HG03139 (cell line): ENCODE data around the gene HOTAIR.

Experiments used
- ATAC-seq: cut with Tn5 transposase; IDR thresholded peaks from one replicate; pipeline ENCODE4 v1.9.1; 2021; ENCODE audit not compliant: unreplicated experiment

Gene HOTAIR

DNA sequence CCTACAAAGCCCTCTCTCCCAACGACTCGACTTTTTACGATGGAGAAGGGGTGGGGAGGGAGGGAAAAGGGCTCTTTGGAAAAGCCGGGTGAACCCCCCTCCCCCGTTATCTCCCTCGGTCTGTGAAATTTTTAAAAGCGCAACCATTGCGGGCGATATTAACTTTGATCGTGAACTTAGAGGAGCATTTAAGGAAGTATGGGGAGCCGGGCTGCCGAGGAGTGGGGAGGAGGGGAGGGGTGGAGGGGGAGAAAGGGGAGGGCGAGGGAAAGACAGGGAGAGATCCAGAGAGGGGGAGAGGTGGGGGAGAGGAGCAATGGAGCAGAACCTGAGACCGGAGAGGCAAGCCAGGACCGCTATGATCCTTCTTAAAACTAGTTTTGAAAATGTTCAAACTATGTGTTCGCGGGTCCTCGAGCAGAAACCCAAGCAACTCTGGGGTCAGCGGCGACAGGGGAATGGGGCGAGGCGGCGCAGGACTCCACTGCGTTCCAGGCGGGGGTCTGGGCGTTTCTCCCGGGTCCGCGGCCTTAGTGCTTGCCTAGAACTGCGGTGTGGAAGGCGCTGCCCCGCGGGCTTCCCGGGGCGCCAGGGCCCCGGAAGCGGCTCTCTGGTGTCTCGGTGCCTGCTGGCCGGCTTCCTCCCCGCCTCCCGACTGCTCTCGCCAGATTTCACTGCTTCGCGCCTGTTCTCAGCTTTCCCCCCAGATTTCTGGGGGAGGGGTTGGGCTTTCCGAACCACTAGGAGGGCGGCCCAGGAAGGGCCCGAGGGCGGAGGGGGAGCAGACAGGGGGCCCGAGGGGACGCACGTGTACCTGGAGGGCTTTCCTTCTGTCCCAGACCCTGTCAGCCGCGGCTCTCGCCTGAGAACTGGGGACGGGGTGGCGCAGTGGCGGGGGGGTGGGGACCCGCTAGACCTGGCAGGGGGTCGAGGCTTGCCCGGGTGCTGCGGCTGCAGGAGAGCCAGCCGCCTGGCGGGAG, at the start of gene HOTAIR:
Gene HOTAIR (minus strand): TSS at position 871 of the 980 bp plus-strand sequence.
- ATAC-seq = no peak

DNA sequence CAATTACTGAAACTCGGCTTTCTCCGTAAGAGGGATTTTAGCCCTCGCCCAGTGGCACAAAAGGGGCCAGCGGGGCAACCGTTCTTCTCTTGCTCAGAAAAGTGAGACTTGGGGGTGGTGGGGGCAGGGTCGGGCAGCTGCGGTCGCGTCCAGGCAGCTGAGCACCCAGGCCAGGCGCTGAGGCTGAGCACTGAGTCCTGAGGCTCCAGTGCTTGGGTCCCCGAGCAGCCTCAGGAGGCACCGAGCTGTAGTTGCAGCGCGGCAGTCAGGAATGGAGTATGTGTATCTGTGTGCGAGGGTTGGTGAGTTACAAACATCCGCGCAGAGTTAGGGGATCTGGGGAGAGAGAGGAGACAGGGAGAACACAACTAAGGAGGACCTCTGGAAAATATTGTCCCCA, 49.4 kb upstream of the HOTAIR start:
- ATAC-seq = no peak

DNA sequence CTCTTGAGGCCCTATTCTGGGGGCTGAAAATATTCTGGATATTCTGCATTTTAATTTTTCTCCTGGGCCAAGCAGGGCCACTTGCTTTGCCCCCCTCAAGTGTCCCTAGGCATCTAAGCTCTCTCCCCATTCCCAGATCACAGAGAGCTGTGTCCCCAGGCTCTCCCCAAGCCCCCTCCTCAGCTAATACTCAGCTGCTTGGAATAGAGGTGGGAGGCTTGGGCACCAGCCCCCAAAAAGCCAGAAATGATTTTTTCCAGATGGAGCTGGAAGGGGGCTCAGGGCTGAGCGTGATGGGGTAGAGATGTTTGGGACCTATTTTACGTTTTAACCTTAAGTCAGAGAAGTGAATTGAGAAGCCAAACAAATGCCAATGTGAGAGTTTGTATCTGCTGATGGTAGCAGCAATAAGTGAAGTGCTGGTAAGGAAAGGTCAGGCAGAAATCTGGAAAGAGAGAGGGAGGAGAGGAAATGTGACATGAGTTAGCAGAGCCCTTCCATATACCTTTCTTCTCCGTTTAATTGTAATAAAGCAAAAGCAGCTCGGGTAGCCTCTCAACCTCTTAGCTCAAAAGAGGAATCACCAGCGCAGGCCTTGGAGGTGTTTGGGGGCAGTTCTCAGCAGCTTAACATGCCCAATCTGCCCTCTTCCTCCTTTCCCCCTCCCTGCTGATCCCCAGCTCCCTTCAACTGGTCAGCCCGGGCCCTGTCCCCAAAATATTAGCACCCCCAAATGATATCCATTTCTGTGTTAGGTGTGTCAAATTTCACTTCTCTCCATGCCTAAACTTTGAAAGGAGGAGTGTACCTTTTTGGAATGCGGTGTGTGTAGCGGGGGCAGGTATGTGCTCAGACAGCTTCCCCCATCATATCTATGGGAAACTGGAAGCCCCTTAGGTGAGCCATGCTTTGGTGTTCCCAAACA, 48.5 kb upstream of the HOTAIR start:
- ATAC-seq = no peak

DNA sequence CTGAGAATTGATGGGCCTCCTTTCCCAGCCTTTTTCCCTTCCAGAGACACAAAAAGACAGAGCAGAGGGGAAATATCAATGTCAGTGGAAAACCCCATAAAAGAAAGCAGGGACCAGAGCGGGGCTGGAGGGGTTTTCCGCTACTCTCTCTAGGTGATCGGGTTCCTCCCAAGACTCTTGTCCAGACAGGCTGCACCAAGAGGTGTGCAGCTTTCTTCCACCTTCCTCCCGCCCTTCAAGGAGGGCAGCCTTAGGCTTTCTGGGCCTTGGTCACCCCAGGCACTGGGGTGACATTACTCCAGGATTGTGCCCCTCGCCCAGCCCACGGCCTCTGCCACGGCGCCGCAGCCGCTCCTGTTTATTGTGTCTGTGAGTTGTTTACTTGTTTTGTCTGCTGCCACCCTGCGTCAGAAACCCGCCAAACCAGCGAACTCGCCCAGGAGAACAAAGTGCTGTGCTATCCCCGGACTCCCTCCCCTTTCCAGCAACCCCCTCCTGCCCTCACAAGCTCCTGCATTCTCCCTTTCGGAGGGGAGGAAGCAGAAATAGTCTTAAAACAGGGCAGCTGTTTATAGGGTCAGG, 46.8 kb upstream of the HOTAIR start:
- ATAC-seq = no peak

DNA sequence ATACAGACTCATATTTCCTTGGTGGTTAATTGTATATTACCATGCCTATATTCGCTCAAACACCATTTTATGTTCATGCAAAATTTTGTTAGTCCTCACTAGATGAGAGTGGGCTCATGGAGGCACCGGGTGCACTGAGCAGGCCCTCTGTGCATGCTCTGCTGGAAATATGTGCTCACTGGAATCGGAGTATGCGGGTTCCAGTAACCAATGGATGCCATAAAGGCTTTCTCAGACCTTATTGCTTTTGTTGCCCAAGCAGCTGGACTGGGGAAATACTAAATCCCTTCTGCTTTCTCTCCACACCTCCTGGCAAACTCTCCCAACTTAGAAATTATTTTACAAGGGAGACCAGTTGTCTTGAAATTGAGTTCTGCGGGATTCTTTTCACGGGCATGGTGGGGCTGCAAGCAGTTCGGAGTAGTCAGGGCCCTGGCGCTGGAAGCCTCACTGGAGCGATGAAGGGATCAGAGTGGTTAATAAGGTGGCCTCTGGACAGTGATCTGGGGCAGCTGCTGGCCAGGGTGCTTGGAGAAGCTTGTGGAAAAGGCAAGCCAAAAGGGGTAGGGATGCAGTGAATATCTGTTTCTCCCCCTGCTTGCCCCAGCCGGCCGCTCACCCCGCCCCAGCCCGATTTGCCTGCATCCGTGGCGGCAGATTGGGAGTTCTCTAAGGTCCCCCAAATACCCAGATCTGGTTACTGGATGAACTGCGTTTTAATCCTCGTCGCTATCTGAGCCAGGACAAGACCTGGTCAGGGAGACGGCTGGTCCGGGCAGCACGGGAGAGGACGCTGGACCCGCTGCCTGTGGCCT, 46.0 kb upstream of the HOTAIR start:
- ATAC-seq = no peak

- ATAC-seq = no peak
Measured at GRCh38 chr12:54019924-54020590, 45.3 kb upstream of the HOTAIR start.

- ATAC-seq = no peak
Measured at GRCh38 chr12:54019091-54019811, 44.5 kb upstream of the HOTAIR start.

- ATAC-seq = no peak
Measured at GRCh38 chr12:54018468-54018984, 43.8 kb upstream of the HOTAIR start.

DNA sequence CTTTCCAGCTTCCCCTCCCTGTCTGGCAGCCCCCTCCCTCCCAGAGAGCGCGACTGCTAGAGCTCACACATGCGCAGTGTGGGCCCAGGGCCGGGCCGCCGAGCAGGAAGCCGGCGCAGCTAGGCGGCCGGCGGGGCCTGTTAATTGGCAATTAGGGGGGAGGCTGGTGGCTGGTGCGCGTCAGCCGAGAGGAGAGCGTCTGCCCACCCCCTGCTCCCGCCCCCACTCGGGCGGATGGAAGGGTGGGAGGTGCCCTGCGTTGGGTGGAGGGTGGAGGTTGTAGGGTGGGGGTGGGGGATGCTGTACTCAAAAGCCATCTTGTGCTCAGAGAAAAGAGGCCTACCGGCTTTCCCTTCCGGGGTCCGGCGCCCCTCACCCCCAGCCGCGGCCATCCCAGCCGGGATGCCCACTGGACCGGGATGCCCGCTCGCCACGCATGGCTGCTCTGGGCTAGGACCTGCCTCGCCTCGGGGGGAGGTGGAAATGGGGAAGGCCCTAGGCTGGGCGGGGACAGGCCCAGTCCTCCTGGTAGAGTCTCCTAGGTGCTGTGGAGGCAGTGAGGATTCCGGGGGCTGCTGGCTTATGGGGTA, 43.2 kb upstream of the HOTAIR start:
- peak; percentile 66 for ATAC-seq

DNA sequence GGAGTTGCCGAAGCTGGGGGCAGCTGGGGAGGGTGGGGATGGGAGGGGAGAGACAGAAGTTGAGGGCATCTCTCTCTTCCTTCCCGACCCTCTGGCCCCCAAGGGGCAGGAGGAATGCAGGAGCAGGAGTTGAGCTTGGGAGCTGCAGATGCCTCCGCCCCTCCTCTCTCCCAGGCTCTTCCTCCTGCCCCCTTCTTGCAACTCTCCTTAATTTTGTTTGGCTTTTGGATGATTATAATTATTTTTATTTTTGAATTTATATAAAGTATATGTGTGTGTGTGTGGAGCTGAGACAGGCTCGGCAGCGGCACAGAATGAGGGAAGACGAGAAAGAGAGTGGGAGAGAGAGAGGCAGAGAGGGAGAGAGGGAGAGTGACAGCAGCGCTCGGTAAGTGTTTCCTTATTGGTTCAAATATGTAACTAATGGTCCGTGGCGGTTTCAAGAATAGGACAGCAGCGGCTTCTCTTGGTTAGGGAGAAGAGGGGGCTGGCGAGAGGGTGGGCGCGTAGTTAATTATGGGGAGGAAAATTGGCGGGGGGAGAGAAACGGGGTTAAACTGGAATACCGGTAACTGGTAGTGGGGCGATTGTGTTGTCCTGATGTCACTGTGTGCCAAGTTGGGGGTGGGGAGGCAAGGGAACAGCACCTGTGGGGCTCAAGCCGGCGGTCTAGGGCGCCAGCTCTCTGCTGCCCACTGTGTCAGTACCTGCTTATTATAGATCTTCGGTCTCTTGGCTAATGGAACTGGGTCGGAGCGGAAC, 42.5 kb upstream of the HOTAIR start:
- ATAC-seq = peak; percentile 14

DNA sequence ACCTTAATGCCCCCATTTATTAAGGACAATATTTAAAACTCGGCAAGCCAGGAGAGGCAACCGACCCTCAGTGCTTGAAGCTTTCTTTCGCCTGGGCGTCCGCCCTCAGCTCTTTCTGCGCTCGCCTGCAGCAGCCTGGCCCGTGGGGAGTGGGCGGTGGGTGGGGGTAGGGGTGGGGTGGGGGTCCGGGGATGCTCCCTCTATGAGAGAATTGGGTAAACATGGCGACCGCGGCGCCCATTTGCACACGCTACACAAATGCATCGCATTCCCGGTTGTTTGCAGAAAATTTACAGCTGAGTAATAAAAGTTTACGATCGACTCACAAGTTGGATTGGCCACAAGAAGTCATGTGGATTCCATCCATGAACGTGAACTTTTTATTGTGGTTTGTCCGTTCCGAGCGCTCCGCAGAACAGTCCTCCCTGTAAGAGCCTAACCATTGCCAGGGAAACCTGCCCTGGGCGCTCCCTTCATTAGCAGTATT, 41.8 kb upstream of the HOTAIR start:
- no peak for ATAC-seq

DNA sequence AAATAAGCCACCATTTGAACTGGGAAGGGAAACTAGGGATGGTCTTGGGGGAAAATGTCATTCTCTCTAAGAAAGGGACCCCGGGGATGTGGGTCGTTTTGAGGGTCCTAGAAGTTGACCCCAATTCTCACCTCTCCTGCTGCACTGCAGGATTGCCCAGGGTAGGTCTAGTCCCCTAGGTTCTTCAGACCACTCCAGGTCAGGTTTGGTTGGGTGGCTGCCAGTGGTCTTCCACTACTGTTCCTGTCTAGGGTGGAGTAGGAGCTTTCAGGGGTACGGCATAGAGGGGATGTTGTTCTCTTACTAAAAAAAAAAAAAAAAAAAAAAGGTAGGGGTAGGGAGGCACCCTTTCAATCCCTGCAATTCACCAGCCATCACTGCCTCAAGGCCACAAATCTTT, 41.3 kb upstream of the HOTAIR start:
- ATAC-seq = no peak

- ATAC-seq = no peak
Measured at GRCh38 chr12:54015018-54015931, 40.5 kb upstream of the HOTAIR start.

DNA sequence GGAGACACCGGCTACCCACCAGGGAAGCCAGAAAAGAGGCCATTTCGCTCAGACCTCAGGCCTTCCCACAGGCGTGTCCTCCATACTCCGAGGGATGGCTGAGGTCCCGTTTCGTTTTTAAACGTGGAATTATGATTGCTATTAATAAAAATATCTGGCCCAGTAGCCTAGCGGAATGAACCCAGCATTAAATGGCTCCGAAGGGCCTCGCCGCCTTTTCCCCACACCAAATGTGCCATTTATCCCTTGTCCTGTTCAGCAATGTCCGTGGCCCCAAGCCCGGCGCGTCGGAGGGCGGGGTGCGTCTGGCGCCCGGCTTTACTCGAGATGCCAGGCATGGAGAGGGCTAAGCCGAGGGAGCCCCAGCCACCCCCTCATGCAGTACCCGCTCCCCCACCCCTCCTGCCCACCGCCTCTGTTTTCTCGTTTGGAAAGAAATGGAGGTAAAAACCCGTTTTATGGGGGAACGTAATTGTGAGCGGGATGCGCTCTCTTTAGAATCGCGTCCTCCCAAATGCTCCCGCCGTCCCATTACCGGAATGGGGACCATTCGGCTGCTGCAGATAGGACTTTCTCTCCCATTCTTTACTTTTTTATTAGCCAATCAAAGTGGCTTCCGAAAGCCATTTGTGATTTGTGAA, 39.7 kb upstream of the HOTAIR start:
- no peak for ATAC-seq

DNA sequence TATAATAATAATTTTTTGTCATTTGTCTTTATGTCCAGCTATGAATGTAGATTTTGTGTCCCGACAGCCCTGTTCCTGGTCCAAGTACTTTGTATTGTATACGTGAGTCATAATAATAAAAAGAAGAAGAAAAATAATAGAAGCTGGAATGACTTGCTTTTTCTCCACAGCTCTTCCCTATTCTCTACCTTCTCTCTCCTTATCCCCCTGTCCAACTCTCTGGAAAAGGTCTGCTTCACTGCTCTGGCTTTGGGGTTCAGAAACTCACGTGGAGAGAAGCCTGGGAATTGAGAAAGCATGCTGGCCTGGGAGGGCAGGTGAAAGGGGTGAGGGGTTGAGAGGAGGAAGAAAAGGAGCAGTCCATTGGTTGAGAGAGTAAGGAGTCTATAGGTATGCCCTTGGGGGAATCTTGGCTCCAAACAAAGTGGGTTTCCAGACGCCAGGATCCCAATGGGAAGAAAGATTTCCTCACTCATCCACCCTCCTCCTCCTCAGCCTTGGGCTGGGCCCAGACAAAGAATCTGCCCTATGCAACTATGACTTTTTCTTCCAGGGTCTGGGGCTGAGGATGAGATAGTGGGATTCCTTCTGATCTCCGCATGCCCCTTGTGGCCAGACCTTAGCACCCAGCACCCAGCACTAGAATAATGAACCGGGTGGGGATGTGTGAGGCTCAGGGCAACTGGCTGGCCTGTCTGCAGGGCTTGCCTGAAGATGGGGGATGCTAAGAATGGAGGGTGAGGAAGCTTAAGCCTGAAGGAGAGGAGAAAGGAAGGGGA, 38.1 kb upstream of the HOTAIR start:
- ATAC-seq = no peak
